HepG2 (cell line): ENCODE data around the gene GALNT18.

ENCODE experiments used
- MAFK ChIP-seq, 2 experiments: IDR thresholded peaks in 1 of 2; conservative IDR thresholded peaks in 1 of 2; 2 replicates each; pipeline ENCODE4 v1.6.1; 2011; ENCODE audit warnings: improper control_type of control experiment in 2 of 2, low read length in 2 of 2
- POLR2A ChIP-seq, 2 experiments: IDR thresholded peaks; 2 replicates each; pipeline ENCODE4 v1.6.1; 2011; ENCODE audit warnings: low read depth in 2 of 2, low read length in 2 of 2, mild to moderate bottlenecking in 1 of 2, moderate library complexity in 1 of 2; ENCODE audit not compliant: insufficient read depth in 1 of 2
- SMARCC2 ChIP-seq: fragments of 450-650 bp; IDR thresholded peaks from 2 replicates; pipeline ENCODE4 v1.6.1; 2017; ENCODE audit warnings: antibody characterized with exemption, mild to moderate bottlenecking
- ZNF256 ChIP-seq: sonication (generic); formaldehyde crosslinking; conservative IDR thresholded peaks from 2 replicates; pipeline ENCODE4 v1.4.0; 2020; ENCODE audit warnings: missing genetic modification reagents
- TF ChIP-seq, protein P1 (sequence below): sonication (generic); formaldehyde crosslinking; conservative IDR thresholded peaks from 2 replicates; pipeline ENCODE4 v1.8.1; 2023; ENCODE audit warnings: missing genetic modification reagents

DNA sequence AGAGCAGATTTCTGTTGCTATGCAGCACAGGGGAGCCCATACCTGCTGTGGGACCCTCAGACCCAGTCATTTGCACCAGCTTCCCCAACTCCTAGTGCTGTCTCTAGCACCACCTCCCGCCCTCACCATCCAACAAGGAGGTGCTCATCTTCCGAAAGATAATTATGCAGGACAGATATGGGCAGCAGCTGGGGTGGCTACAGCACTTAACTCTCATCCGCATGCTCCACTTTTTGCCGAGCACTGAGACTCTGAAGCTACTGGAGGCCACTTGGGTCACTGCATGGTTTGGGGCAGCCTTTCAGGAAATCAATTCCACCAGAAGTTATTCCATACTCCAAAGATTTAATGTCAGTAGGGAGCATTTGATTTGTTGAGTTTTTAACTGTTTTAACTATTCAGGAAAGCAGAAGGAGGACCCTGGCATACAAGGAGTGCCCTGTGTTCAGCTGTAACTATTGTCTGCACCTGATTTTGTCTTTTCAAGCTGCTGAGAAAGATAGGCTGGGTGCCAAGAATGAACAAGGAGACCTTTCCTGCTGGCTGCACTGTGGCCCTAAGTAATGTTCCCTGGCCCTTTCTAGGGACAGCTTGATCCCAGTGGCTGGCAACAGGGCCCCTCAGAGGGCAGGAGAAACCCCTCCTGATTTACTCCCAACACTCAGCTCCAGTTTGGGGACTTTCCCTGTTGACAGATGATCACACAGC is 201.5 kb downstream of the GALNT18 start:
- TF ChIP-seq ZNF256 (CRISPR knock-in tag), result no peak
- TF ChIP-seq, protein P1, sequence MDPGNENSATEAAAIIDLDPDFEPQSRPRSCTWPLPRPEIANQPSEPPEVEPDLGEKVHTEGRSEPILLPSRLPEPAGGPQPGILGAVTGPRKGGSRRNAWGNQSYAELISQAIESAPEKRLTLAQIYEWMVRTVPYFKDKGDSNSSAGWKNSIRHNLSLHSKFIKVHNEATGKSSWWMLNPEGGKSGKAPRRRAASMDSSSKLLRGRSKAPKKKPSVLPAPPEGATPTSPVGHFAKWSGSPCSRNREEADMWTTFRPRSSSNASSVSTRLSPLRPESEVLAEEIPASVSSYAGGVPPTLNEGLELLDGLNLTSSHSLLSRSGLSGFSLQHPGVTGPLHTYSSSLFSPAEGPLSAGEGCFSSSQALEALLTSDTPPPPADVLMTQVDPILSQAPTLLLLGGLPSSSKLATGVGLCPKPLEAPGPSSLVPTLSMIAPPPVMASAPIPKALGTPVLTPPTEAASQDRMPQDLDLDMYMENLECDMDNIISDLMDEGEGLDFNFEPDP (CRISPR knock-in tag), result no peak
- no peak for TF ChIP-seq MAFK (conservative IDR thresholded peaks at IDR 0.05 in 1 of 2, IDR thresholded peaks at IDR 0.05 in 1 of 2; ENCODE audit: low read length in 2 of 2)
- TF ChIP-seq SMARCC2, result no peak
- no peak for TF ChIP-seq POLR2A (IDR thresholded peaks at IDR 0.05; ENCODE audit: insufficient read depth in 1 of 2, low read depth in 2 of 2, low read length in 2 of 2)
